GM19023 (cell line): ENCODE data around the gene STIM1.

Source experiments
- ATAC-seq: cut with Tn5 transposase; IDR thresholded peaks from one replicate; pipeline ENCODE4 v1.9.1; 2021; ENCODE audit warnings: mild to moderate bottlenecking, moderate library complexity; ENCODE audit not compliant: unreplicated experiment

The STIM1 gene

DNA sequence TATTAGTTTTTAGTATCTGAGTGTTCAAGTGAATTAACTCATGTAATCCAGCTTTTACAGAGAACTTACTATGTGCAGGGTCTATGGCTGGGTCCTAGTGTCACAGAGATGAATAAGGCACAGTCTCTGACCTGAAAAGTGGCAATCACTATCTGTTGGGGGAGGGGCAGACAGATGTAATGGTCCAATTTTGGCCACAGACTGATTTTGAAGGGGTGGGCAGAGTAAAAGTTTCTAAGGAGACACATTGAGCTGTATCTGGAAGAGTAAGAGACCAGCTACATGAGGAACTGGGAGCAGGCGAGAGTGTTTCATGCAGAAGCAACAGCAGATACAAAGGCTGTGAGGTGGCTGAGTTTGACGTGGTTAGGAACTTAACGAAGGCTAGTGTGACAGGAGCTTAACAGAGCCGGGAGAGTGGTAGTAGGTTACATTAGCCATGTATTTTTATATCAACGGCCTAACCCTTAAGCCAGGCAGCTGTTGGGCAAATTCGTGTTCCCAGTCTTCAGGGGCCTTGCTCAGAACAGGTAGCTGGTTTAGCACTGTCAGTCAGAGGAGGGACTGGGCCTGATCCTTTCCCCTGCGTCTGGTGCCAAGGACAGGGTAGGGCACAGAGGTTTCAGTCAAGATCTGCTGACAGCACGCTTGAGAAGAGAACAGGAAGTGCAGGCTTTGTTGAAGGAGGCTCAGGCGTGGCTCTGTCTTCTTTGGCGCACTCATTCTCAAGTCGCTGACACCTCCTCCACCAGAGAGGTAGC, 1.4 kb upstream of the STIM1 start:
- ATAC-seq: peak; percentile 35

GRCh38 chr11:3854660-3854976, 846 bp upstream of the STIM1 start:
- no peak for ATAC-seq

GRCh38 chr11:3855808-3856491, 486 bp downstream of the STIM1 start:
- peak; percentile 10 for ATAC-seq

GRCh38 chr11:3856856-3857553, 1.5 kb downstream of the STIM1 start:
- ATAC-seq: no peak

DNA sequence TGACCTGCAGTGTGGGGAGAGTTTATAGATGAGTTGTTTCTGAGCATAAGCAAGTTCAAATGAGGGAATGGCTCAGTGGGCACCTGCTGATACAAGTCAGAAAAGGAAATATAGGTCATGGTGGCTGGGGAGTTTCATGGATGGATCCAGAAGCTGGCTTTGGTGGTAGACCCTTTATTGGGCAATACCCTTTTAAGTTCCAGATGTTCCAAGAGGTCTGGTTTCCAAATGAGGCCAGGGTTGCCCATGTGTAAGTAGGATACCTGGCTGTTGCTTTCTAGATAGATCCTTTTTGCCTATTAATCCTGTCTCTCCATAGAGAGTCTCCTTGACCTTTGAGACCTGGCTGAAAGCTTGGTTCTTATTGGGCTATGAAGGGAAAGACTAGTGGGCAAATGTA, 2.2 kb downstream of the STIM1 start:
- ATAC-seq: no peak

- ATAC-seq: no peak
Measured at GRCh38 chr11:3859373-3859881, 4.0 kb downstream of the STIM1 start.

- ATAC-seq: no peak
Measured at GRCh38 chr11:3860375-3860774, 4.9 kb downstream of the STIM1 start.

DNA sequence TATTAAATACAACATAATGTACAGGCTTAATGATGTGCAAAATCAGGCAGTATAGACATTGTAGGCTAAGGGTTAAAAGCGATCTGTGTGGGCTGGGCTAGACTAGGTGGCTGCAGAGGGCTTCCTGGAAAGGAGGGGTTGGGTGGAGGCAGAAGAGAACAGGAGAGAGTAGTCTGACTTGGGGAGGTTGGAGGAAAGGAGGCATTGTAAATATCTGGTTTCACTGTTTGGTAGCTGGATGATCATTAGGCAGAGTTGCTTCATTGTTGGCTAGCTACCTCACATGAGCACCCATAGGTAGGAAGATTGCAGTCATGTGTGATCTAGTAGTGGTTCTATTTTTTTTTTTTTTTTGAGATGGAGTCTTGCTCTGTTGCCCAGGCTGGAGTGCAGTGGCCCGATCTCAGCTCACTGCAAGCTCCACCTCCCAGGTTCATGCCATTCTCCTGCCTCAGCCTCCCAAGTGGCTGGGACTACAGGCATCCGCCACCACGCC, 5.5 kb downstream of the STIM1 start:
- peak; percentile 30 for ATAC-seq

DNA sequence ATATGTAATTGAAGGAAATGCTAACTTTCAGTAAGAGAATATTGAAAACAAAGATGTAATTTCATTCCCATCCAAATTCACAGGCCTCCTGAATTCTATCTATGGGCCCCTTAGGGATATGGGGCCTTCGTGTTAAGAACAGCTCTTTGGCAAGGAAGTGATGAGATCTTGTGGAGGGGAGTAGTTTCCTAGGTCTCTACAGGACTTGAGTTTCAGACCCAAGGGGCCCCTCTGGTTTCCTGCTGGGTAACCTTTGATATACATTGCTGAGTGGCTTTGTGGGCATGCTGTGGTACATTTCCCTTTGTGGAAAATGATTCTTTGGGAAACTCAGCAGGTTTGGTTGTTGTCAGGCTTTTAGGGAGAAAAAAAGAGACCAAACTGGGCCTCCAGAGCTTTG, 6.2 kb downstream of the STIM1 start:
- no peak for ATAC-seq

- no peak for ATAC-seq
Measured at GRCh38 chr11:3865388-3866193, 10.1 kb downstream of the STIM1 start.

- no peak for ATAC-seq
Measured at GRCh38 chr11:3866206-3866605, 10.7 kb downstream of the STIM1 start.

GRCh38 chr11:3866836-3867208, 11.4 kb downstream of the STIM1 start:
- no peak for ATAC-seq

DNA sequence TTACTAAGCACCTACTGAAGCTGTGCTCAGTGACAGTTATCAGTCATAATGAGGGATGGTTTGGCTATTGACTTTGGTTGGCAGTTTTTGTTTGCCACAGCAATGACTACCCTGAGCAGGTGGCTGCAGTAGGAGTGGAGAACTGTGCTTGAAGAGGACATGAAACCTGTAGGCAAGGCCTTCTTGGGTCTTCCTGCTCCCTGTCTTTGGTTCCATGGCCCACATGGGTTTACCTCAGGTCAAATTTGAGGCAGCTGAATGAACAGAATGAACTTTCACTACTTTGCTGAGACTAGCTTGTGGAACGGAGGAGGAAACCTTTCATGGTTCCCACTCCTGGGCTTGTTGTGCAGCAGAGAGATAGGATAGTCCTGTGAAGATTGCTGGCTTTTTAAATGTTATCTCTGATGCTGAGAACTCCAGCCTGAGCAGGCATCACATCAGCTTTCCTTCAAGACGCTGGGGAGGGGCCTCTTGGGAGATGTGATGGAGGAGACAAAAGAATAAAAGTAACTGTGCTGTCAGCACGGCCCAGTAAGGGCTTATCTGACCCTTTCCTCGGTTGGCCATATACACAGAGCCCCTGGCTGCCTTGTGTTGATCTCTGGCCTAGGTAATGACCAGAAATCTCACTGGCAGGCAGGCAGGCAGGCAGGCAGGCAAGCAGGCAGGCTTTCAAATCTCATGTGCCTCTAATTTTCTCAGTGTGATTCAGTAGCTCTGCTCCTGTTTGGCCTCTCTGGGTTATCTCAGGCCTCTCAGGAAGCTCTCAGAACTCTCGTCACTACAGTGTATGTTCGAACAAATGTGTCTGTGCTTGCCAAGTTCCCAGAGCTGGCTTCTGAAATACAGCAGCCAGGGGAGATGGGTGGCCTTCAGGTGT, 12.0 kb downstream of the STIM1 start:
- peak; percentile 54 for ATAC-seq

DNA sequence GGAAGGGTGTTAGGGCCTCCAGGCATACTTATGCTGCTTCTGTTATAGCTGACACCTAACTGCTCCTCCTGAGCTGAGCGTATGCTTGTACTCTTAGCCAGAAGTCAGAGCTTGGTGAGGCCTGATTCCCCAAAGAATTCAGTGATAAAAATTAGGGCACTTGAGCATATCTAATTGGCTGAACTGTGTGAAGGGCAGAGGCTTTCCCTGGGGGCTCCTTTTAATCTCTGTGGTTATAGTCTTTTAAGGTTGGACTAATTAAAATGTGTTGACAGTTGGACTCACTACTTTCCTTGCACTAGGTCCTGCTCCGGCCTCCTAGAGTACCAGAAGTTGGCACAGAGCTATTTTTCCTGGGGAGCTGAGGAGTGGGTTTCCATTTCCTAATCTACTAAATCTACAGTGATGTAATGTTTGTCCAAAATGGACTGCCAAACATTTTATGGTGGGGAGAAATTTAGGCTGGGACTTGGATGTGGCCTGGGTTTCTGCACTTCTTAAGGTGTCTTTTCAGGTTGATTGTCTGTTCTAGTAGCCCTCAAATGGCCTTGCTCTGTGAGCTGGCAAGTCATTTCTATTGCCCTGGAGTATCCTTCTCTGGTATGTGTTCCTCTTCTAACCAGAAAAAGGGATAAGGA, 18.4 kb downstream of the STIM1 start:
- ATAC-seq: no peak

DNA sequence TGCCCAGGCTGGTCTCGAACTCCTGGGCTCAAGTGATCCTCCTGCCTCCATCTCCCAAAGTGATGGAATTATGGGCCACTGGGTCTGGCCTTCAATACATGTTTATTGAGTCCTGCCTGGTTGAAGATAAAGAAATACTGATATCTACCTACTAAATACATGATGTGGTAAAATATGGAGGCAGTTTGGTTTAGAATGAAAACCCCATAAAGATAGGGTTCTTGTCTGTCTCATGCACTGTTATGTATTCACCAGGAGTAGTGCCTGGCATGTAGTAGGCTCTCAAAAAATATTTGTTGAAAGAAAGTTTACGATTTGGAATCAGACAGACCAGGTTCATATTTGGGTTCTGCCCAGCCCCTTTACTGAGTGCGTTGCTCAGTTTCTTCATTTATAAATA, 21.1 kb downstream of the STIM1 start:
- no peak for ATAC-seq

DNA sequence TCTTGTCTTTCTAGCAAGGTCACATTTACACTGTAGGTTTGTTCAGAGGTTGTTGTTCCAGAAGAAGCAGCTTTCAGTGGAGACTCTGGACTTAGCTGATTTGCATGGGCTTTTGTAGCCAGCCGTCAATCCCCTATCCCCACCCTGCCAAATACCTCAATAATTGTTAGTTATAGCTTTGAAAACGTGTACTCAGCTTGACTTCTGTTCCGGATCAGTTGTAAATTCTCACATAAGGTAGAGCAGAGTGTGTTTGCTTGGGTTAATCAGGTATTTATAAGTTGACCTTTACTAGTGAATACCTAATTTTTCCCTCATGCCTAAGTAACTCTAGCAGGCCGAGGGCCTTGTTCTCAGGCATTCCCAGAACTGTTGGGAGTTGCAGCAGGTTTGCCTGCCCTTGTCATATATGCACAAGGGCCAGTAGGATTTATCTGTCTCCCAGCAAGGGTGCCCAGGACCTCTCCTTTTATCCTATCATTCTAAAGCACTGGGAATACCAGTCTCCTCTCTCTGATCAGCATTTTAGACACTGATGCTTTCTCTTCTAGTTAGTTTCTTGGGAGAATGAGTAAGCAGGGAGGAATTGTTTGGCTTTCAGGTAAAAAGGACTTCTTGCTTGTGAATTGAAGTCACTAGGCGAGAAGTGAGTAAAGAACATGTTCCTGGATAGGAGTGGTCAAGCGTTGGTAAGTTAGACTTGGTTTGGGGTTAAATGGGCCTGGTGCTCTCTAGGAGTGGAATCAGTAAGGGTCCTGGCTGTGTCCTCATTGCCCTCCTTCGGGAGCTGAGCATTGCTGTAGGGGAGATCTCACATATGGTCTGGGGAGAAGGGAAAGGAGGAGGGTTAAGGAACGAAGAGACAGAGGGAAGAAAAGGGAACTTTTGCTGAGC, 22.1 kb downstream of the STIM1 start:
- ATAC-seq: no peak

GRCh38 chr11:3878258-3878584, 22.8 kb downstream of the STIM1 start:
- no peak for ATAC-seq

DNA sequence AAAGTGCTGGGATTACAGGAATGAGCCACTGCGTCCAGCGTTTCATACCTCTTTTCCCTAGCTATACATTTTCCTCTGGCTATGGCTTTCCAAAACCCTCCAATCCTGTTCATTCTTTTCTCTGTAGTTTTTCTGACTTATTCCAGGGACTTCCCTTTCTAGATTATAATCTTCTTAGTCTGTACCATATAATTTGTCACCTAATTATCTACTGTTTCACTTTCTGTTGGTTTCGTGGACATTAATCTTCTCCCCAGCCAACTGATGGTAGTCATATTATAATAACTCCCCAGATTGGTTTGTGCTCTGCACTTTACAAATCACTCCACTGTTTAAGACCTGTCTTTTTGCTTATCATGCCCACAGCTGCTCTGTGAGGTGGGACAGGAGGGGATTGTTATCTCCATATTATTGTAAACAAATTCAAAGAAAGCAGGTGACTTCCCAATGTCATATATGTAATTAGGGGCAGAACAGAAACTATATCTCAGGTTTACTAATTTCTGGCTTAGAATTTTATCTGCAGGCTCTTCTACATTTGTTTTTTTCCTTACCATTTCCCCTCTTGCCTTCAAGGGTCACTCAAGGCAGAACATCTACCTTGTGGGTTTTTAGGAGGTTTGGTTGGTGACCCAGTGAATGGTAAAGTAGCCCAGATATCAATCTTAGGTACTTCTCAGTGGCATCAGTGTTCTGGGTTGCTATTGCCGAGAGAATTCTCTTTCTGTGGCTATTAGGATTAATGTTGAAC, 23.9 kb downstream of the STIM1 start:
- ATAC-seq: peak; percentile 46
